Cardiac fibroblast (primary cell): ENCODE results near the gene ST8SIA4.
A peak's percentile ranks its signal among the peaks of the same experiment; 100 is the strongest.

Source experiments
- DNase-seq, 2 donors: peaks; one replicate each; pipeline versions ENCODE4 v3.0.0 to v3.0.0-alpha.2; 2010; ENCODE audit warnings: low read depth in 2 of 2
- H3K4me3 ChIP-seq, 2 donors: replicated peaks in 1 of 2; 1 replicate in 1 of 2; 2 replicates in 1 of 2; pipeline ENCODE4 v1.5.1; 2011; ENCODE audit warnings: low read depth in 2 of 2, low read length in 2 of 2, mild to moderate bottlenecking in 2 of 2, moderate library complexity in 1 of 2
- CTCF ChIP-seq: IDR thresholded peaks from one replicate; pipeline ENCODE4 v1.5.1; 2011; ENCODE audit warnings: low read depth, mild to moderate bottlenecking, low read length, inconsistent platforms

The ST8SIA4 gene

DNA sequence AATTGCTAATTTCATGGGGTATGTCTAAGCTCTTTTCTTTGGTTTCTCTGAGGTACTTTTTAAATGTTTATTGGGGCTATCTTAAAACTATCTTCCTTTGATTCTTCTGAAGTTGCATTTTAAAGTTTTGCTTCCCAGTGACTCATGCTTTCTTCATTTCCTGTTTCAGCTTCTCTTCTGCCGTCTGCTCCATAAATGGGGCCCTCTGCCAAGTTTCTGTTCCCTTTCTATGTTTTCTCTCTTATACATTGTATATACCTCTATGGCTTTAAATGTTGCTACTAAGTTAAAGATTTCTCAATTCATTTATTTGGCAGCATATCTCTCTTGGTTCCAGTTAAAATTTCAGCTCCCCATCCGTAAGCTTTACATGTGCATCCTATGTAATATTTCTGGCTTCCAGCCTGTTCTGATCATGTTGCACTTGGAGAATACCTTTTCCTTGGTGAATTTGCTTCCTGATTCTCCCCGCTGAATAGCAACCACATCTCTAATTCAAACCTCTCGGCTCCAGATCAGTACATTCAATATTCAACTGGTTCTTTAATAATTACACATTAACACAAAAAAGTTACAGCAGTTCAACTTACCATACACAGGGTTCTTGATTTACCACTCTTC, 125.3 kb downstream of the ST8SIA4 start:
- H3K4me3 ChIP-seq, result peak overlapping the region in 1 of 2 donors; percentile 32
- peak; percentile 85 to 89 for DNase-seq
- no peak for TF ChIP-seq CTCF

DNA sequence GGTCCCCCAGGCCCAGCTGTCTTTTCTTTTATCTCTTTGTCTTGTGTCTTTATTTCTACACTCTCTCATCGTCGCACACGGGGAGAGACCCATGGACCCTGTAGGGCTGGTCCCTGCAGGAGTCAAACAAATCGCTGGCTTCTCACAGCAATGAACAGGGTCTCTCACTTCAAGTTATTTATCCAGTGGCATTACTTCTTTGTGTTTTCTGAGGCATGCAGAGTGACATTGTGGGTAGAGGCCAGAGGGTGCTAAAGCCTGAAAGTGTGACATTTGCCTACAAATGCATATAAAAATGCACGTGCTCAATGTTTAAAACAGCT, 127.6 kb downstream of the ST8SIA4 start:
- no peak overlapping the region for H3K4me3 ChIP-seq
- TF ChIP-seq CTCF, result no peak
- no peak for DNase-seq

DNA sequence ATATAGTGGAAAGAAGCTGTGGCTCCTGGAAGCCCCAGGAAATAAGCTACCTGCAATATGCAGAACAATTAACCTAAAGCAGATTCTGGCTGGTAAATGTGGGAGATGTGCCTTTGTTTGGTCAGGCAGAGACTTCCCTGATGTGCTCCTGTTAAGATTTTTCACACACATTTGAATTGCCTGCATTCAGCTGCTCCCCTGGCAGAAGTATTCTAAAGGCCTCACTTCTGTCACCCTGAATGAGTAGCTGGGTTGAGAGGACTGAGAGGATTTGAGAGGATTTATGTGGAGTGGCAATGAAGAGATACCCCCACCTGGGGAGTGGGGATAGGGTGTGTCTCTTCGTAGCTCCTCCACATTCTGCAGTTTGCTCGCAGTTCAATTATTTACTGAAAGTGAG, 130.5 kb downstream of the ST8SIA4 start:
- DNase-seq, result no peak
- no peak overlapping the region for H3K4me3 ChIP-seq
- TF ChIP-seq CTCF, result no peak

DNA sequence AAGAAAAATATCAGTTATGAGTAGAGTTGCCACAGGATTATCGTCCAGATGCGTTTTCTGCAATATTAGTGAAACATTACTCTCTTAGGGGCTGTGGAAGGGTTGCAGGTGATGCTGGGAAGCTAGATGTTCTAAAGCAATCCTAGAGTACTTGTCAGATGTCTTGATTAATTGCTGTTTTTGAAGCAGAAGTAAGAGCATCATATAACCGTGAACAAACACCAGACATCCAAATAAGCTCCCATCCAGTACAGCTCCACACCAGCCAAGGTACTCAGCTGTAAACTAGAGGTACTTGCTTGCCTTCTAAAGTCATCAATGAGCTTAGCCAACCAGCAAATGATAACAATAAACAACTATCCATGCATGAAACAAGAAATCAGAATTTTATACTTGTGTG, 131.1 kb downstream of the ST8SIA4 start:
- no peak overlapping the region for H3K4me3 ChIP-seq
- no peak for TF ChIP-seq CTCF
- DNase-seq, result no peak

GRCh38 chr5:100771181-100771580, 131.9 kb downstream of the ST8SIA4 start:
- no peak for DNase-seq
- no peak for TF ChIP-seq CTCF
- H3K4me3 ChIP-seq, result no peak overlapping the region

DNA sequence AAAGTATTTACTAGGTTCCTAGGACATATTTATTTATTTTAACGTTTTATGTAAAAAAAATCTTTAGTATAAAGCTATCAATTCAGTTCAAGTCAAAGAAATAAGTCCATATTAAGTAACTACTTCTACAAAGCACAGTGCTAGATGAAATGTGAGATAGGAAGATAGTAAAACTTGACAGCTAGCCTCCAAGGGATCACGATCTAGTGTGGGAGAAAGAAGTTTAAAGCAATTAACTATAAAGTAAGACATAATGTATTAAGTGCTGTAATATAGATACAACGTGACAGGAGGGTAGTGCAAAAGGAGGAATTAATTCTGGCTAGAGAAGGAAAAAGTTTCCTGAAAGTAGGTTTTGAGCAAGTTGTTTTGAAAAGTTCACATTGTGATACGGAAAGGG, 134.9 kb downstream of the ST8SIA4 start:
- TF ChIP-seq CTCF, result no peak
- no peak for DNase-seq
- no peak overlapping the region for H3K4me3 ChIP-seq

- TF ChIP-seq CTCF, result no peak
- no peak overlapping the region for H3K4me3 ChIP-seq
- DNase-seq, result no peak
Measured at GRCh38 chr5:100762995-100763394, 140.1 kb downstream of the ST8SIA4 start.
